Endothelial cell (in vitro differentiated cells): ENCODE data around the gene KNOP1. TPM values are rescaled to one million over a fixed set of nuclear protein-coding genes. Genes with fewer than 3 reads are reported as not detected.

Source experiments
- DNase-seq: peaks from one replicate; pipeline ENCODE4 v3.0.0; 2021; ENCODE audit warnings: low spot score
- H3K27ac Mint-ChIP-seq: one replicate; pipeline ENCODE4 v1.8.0; 2021; ENCODE audit warnings: mixed read lengths, inconsistent platforms; ENCODE audit not compliant: unreplicated experiment
- H3K27me3 Mint-ChIP-seq: one replicate; pipeline ENCODE4 v1.8.0; 2021; ENCODE audit warnings: mild to moderate bottlenecking, moderate library complexity, mixed read lengths, inconsistent platforms; ENCODE audit not compliant: unreplicated experiment
- H3K36me3 Mint-ChIP-seq: one replicate; pipeline ENCODE4 v1.8.0; 2021; ENCODE audit warnings: mild to moderate bottlenecking, low read depth, mixed read lengths, inconsistent platforms; ENCODE audit not compliant: unreplicated experiment
- H3K4me1 Mint-ChIP-seq: one replicate; pipeline ENCODE4 v1.8.0; 2021; ENCODE audit warnings: mild to moderate bottlenecking, mixed read lengths, inconsistent platforms; ENCODE audit not compliant: unreplicated experiment
- H3K4me3 Mint-ChIP-seq: one replicate; pipeline ENCODE4 v1.8.0; 2021; ENCODE audit warnings: mild to moderate bottlenecking, mixed read lengths, inconsistent platforms; ENCODE audit not compliant: unreplicated experiment
- H3K9me3 Mint-ChIP-seq: one replicate; pipeline ENCODE4 v1.8.0; 2021; ENCODE audit warnings: mixed read lengths, inconsistent platforms; ENCODE audit not compliant: unreplicated experiment
- CTCF ChIP-seq: fragments of 200-600 bp; sonication (generic); IDR thresholded peaks from one replicate; pipeline ENCODE4 v1.5.0; 2021; ENCODE audit warnings: antibody characterized with exemption; ENCODE audit not compliant: unreplicated experiment
- total RNA-seq: library from RNA; stranded (reverse); fragmentation: NEBNext Ultra II Directional; extraction: Animal tissue kit (Norgen Biotek cat#: 25700); gene quantifications from one replicate; pipeline ENCODE4 v1.2.1, GENCODE V29; 2021; ENCODE audit not compliant: unreplicated experiment

KNOP1 gene
- total RNA-seq, 1 donor from 2014 or later = 36.6 TPM

- peaks cover 1% of the 10 kb centered on the region for H3K27me3 Mint-ChIP-seq
- peaks cover 58% of the 10 kb centered on the region for H3K36me3 Mint-ChIP-seq
- no peak for TF ChIP-seq CTCF
- peak overlapping the region; percentile 84 for H3K27ac Mint-ChIP-seq
- H3K4me1 Mint-ChIP-seq = peaks cover 11% of the 10 kb centered on the region
- DNase-seq = no peak
- H3K4me3 Mint-ChIP-seq = peak overlapping the region; percentile 54
- no peaks in the 10 kb centered on the region for H3K9me3 Mint-ChIP-seq
Measured at GRCh38 chr16:19703172-19703889, 14.7 kb downstream of the KNOP1 start.

GRCh38 chr16:19701091-19701490 is 16.9 kb downstream of the KNOP1 start:
- Mint-ChIP-seq H3K9me3 (no peaks in the 10 kb centered on the region), H3K36me3 (peaks cover 54% of the 10 kb centered on the region), H3K4me1 (peaks cover 20% of the 10 kb centered on the region), H3K27ac (no peak overlapping the region), H3K4me3 (no peak overlapping the region), H3K27me3 (peaks cover 1% of the 10 kb centered on the region)
- no peak for TF ChIP-seq CTCF
- DNase-seq = no peak

- TF ChIP-seq CTCF = no peak
- no peaks in the 10 kb centered on the region for H3K9me3 Mint-ChIP-seq
- DNase-seq = no peak
- peaks cover 49% of the 10 kb centered on the region for H3K36me3 Mint-ChIP-seq
- H3K27me3 Mint-ChIP-seq = peaks cover 1% of the 10 kb centered on the region
- H3K4me3 Mint-ChIP-seq = no peak overlapping the region
- no peak overlapping the region for H3K27ac Mint-ChIP-seq
- peaks cover 20% of the 10 kb centered on the region for H3K4me1 Mint-ChIP-seq
Measured at GRCh38 chr16:19700319-19700781, 17.7 kb downstream of the KNOP1 start.

- H3K27me3 Mint-ChIP-seq = peaks cover 1% of the 10 kb centered on the region
- TF ChIP-seq CTCF = no peak
- H3K27ac Mint-ChIP-seq = no peak overlapping the region
- H3K36me3 Mint-ChIP-seq = peaks cover 41% of the 10 kb centered on the region
- no peaks in the 10 kb centered on the region for H3K9me3 Mint-ChIP-seq
- no peak overlapping the region for H3K4me3 Mint-ChIP-seq
- peaks cover 18% of the 10 kb centered on the region for H3K4me1 Mint-ChIP-seq
- DNase-seq = no peak
Measured at GRCh38 chr16:19699472-19699871, 18.6 kb downstream of the KNOP1 start.
